Memory B cell (primary cell): ENCODE results near the gene CCT3.

ENCODE experiments used
- ATAC-seq: fragments of 150-1000 bp; cut with Tn5 transposase; 2 replicates; pipeline ENCODE4 v1.10.0; 2021; ENCODE audit warnings: low read depth, mild to moderate bottlenecking, moderate library complexity
- DNase-seq, 2 donors: peaks; one replicate each; pipeline ENCODE4 v3.0.0; 2022; ENCODE audit warnings: low spot score in 2 of 2
- H3K27ac Mint-ChIP-seq: one replicate; pipeline ENCODE4 v1.8.0; 2022; ENCODE audit warnings: mild to moderate bottlenecking, moderate library complexity, mixed read lengths
- H3K27me3 Mint-ChIP-seq: one replicate; pipeline ENCODE4 v1.8.0; 2022; ENCODE audit warnings: mixed read lengths
- H3K36me3 Mint-ChIP-seq: one replicate; pipeline ENCODE4 v1.8.0; 2022; ENCODE audit warnings: mild to moderate bottlenecking, mixed read lengths
- H3K4me1 Mint-ChIP-seq: one replicate; pipeline ENCODE4 v1.8.0; 2022; ENCODE audit warnings: mixed read lengths
- H3K4me3 Mint-ChIP-seq: one replicate; pipeline ENCODE4 v1.8.0; 2022; ENCODE audit warnings: mild to moderate bottlenecking, moderate library complexity, mixed read lengths
- H3K9me3 Mint-ChIP-seq: one replicate; pipeline ENCODE4 v1.8.0; 2022; ENCODE audit warnings: mixed read lengths

CCT3 gene

GRCh38 chr1:156286061-156286460 is 52.0 kb downstream of the CCT3 start:
- Mint-ChIP-seq H3K27ac (no peak overlapping the region), H3K4me1 (peaks cover 22% of the 10 kb centered on the region), H3K9me3 (no peaks in the 10 kb centered on the region), H3K27me3 (no peaks in the 10 kb centered on the region), H3K4me3 (no peak overlapping the region), H3K36me3 (no peaks in the 10 kb centered on the region)
- DNase-seq (no peak), ATAC-seq (no peak)

DNA sequence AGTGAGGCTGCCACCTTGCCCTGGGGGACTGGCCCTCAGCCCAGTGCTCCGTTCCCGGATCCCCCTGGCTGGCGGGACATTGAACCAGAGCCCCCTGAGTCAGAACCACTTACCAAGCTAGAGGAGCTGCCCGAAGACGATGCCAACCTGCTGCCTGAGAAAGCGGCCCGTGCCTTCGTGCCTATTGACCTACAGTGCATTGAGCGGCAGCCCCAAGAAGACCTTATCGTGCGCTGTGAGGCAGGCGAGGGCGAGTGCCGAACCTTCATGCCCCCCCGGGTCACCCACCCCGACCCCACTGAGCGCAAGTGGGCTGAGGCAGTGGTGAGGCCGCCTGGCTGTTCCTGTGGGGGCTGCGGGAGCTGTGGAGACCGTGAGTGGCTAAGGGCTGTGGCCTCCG is 52.7 kb downstream of the CCT3 start:
- H3K27me3 Mint-ChIP-seq = no peaks in the 10 kb centered on the region
- DNase-seq = no peak
- H3K4me3 Mint-ChIP-seq = no peak overlapping the region
- H3K4me1 Mint-ChIP-seq = peaks cover 21% of the 10 kb centered on the region
- ATAC-seq = no peak
- H3K27ac Mint-ChIP-seq = no peak overlapping the region
- no peaks in the 10 kb centered on the region for H3K9me3 Mint-ChIP-seq
- H3K36me3 Mint-ChIP-seq = no peaks in the 10 kb centered on the region

GRCh38 chr1:156284757-156285156 is 53.3 kb downstream of the CCT3 start:
- no peaks in the 10 kb centered on the region for H3K9me3 Mint-ChIP-seq
- no peaks in the 10 kb centered on the region for H3K36me3 Mint-ChIP-seq
- H3K4me1 Mint-ChIP-seq = peaks cover 25% of the 10 kb centered on the region
- no peaks in the 10 kb centered on the region for H3K27me3 Mint-ChIP-seq
- no peak overlapping the region for H3K27ac Mint-ChIP-seq
- ATAC-seq = no peak
- no peak for DNase-seq
- H3K4me3 Mint-ChIP-seq = no peak overlapping the region

- Mint-ChIP-seq H3K4me3 (peak within 1 kb of the TSS; percentile 98), H3K27me3 (no peaks in the 10 kb centered on the region), H3K4me1 (peaks cover 26% of the 10 kb centered on the region), H3K36me3 (no peaks in the 10 kb centered on the region), H3K9me3 (no peaks in the 10 kb centered on the region), H3K27ac (peak within 1 kb of the TSS; percentile 94)
- ATAC-seq (no peak), DNase-seq (no peak)
These were observed 54.0 kb downstream of the CCT3 start, which contains the start of gene TMEM79 for GRCh38 chr1:156284112-156284511. TSS of gene TMEM79 (plus strand) at chr1:156284325. CDS start at chr1:156285227, 902 bp downstream.

DNA sequence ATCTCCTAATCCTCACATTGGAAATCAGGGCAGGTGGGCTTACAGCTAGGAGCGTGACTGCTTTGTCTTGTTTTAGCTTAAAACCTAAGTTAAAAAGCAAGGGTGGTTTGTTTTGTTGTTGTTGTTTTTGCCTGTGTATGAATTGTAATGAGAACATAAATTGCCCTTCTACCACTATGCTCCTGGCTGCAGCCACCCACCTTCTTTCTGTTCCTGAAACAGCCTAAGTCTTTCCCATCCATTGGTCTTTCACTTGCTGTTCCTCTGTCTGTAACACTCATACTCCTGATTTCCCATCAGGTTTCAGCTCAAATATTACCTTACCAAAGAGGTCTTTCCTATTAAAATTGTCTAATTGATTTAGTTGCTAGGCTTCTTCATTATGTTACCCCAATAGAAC is 54.6 kb downstream of the CCT3 start:
- H3K36me3 Mint-ChIP-seq = peaks cover 2% of the 10 kb centered on the region
- H3K9me3 Mint-ChIP-seq = no peaks in the 10 kb centered on the region
- DNase-seq (no peak), ATAC-seq (no peak)
- peak overlapping the region; percentile 94 for H3K27ac Mint-ChIP-seq
- no peaks in the 10 kb centered on the region for H3K27me3 Mint-ChIP-seq
- peak overlapping the region; percentile 98 for H3K4me3 Mint-ChIP-seq
- H3K4me1 Mint-ChIP-seq = peaks cover 26% of the 10 kb centered on the region

GRCh38 chr1:156282479-156283222 is 55.4 kb downstream of the CCT3 start, which contains the start of gene SMG5:
TSS of gene SMG5 (minus strand) at chr1:156282825. CDS start at chr1:156282680, 145 bp downstream.
- ATAC-seq (peak; percentile 90), DNase-seq (peak; percentile 93 to 95)
- Mint-ChIP-seq H3K27ac (peak within 1 kb of the TSS; percentile 94), H3K9me3 (no peaks in the 10 kb centered on the region), H3K4me1 (peaks cover 26% of the 10 kb centered on the region), H3K27me3 (no peaks in the 10 kb centered on the region), H3K4me3 (peak within 1 kb of the TSS; percentile 98), H3K36me3 (peaks cover 9% of the 10 kb centered on the region)

DNA sequence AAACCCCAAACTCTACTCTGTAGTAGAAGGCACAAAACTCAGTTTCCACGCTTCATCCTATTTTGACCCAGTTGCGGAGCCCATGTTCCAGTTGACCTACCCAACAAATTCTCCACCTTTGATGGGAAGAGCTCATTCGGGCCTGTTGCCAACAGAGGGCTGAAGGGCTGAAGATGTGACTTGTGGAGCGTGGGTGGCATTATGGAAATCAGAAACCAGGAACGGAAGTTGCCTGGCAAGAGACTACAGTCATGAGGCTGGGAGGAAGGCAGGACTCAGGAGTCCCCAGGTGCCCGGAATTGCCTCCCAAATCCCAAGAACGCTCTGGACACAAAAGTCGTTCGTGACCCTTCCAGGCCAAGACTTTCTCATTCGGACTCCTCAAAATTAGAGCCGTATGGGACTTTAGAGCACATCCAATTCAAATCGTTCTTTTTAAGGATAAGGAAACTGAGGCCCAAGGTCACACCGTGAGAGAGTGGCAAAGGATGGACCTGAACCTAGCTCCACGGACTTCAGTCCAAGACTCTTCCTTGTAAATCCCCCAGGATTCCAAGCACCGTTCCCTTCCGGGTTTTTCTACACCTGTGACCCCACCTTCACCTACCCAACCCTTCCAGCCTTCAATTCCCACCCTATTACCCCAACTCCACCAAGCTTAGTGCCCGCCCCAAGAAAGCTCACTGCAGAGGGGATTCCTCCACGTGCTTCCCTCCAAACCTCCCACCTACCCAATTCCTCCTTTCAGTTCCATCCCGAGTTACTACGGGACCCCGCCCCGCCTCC is 56.2 kb downstream of the CCT3 start:
- H3K27me3 Mint-ChIP-seq = no peaks in the 10 kb centered on the region
- peaks cover 13% of the 10 kb centered on the region for H3K36me3 Mint-ChIP-seq
- ATAC-seq = no peak
- H3K4me3 Mint-ChIP-seq = peak overlapping the region; percentile 98
- no peaks in the 10 kb centered on the region for H3K9me3 Mint-ChIP-seq
- H3K27ac Mint-ChIP-seq = peak overlapping the region; percentile 94
- DNase-seq = no peak
- H3K4me1 Mint-ChIP-seq = peaks cover 29% of the 10 kb centered on the region

GRCh38 chr1:156281281-156281680 is 56.8 kb downstream of the CCT3 start:
- DNase-seq (no peak), ATAC-seq (peak; percentile 9)
- no peaks in the 10 kb centered on the region for H3K27me3 Mint-ChIP-seq
- peak overlapping the region; percentile 94 for H3K27ac Mint-ChIP-seq
- H3K4me3 Mint-ChIP-seq = peak overlapping the region; percentile 98
- peaks cover 13% of the 10 kb centered on the region for H3K36me3 Mint-ChIP-seq
- H3K4me1 Mint-ChIP-seq = peaks cover 29% of the 10 kb centered on the region
- H3K9me3 Mint-ChIP-seq = no peaks in the 10 kb centered on the region

DNA sequence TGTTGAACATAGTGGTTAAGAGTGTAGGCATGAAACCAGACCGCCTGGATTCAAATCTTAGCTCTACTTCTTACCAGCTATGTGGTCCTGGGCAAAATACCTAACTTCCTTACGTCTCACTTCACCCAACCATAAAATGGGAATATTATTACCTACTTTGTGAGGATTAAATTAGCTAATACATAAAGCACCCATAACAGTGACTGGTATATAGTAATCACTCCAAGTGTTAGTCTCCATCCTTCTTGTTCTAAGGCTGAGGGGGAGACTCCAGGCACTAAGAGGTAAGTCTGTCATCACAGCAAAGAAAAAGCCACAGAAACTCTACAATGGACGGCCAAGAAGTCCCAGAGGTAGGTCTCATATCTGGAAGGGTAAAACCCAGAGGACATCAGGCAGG is 58.3 kb downstream of the CCT3 start:
- no peak overlapping the region for H3K27ac Mint-ChIP-seq

GRCh38 chr1:156276966-156277381 is 61.1 kb downstream of the CCT3 start:
- Mint-ChIP-seq H3K9me3 (no peaks in the 10 kb centered on the region), H3K27me3 (no peaks in the 10 kb centered on the region), H3K4me1 (peaks cover 11% of the 10 kb centered on the region), H3K36me3 (peaks cover 33% of the 10 kb centered on the region), H3K4me3 (no peak overlapping the region), H3K27ac (no peak overlapping the region)
- DNase-seq (no peak), ATAC-seq (no peak)

More for the DNA sequence above, 58.3 kb downstream of the CCT3 start:
- DNase-seq (no peak), ATAC-seq (no peak)
- Mint-ChIP-seq H3K27me3 (no peaks in the 10 kb centered on the region), H3K36me3 (peaks cover 16% of the 10 kb centered on the region), H3K4me3 (no peak overlapping the region), H3K4me1 (peaks cover 29% of the 10 kb centered on the region), H3K9me3 (no peaks in the 10 kb centered on the region)

DNA sequence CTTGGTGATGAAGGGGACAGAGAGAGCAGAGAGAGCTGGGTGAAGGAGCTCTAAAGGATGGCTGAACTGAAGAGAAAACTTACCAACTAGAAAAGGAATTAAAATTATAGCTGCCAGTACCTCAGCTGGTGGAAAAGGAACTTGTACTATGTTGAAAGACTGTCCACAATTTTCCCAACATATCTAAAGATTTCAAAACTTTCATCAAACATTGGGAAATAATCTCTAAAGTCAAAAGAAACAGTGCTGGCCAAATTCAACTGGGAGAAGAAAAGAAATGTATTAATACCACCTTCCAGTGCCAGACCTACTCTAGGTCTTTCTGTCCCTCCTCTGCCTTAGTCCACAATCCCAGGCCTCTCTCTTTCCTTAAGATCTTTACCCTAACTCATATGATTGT is 61.6 kb downstream of the CCT3 start:
- Mint-ChIP-seq H3K4me1 (peaks cover 10% of the 10 kb centered on the region), H3K9me3 (no peaks in the 10 kb centered on the region), H3K4me3 (no peak overlapping the region), H3K27ac (no peak overlapping the region), H3K27me3 (no peaks in the 10 kb centered on the region), H3K36me3 (peaks cover 33% of the 10 kb centered on the region)
- DNase-seq = no peak
- ATAC-seq = no peak

DNA sequence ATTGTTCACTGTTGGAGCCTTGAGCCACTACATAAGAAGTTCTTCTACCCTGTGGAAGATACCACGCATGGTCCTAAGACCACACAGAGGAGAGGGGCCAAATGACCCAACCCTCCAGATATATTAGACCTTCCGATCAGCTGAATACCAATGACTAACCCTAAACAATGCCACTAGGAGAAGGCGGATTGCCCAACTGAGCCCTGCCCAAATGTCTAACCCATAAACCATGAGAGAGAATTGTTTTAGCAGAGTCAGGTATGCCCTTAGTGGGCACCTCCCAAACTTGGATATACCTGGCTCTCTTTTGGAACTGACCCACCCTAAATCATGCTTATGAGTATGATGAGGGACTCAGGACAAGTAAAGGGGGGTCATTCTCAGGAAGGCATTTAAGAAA is 67.8 kb downstream of the CCT3 start:
- H3K27me3 Mint-ChIP-seq = no peaks in the 10 kb centered on the region
- no peak for DNase-seq
- ATAC-seq = no peak
- H3K36me3 Mint-ChIP-seq = peaks cover 53% of the 10 kb centered on the region
- no peak overlapping the region for H3K4me3 Mint-ChIP-seq
- H3K27ac Mint-ChIP-seq = no peak overlapping the region
- H3K9me3 Mint-ChIP-seq = no peaks in the 10 kb centered on the region
- no peaks in the 10 kb centered on the region for H3K4me1 Mint-ChIP-seq

DNA sequence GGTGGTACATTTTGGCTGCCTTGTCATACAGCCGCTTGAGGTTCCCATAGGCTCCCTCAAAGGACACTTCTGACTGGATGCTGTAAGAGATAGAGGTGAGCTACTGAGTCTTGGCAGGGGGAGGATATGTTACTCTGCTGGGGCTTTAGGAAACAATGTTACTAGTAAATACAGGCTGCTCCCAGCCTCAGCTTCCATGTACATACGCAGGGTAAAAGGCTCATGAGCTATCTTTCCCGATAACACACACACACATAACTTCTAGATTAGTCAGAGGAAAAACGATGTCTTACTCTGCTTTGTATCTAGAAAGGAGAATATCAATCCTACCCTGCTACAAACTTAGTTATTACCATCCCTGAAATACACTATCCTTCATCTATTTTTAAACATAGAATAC is 69.8 kb downstream of the CCT3 start:
- Mint-ChIP-seq H3K27ac (no peak overlapping the region), H3K4me3 (no peak overlapping the region), H3K36me3 (peaks cover 51% of the 10 kb centered on the region), H3K9me3 (no peaks in the 10 kb centered on the region), H3K4me1 (no peaks in the 10 kb centered on the region), H3K27me3 (no peaks in the 10 kb centered on the region)
- ATAC-seq = no peak
- DNase-seq = no peak

DNA sequence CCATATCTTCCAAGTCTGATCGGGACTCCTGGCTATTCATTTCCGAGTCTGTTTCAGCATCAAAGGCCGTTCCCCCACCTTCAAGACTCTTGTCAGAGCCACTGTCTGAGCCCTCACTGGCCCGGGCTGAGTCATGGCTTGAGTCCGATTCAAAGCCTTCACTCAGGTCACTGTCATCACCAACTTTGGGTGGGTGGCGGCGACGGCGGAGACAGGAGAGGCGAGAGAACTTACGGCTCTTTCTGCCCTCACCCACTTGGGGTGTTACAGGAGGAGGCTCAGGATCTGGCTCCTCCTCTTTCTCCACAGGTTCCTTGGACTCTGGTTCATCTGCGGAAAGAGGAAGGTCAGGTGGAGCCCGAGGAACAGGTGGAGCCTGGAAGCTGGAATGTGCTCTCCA is 72.0 kb downstream of the CCT3 start:
- ATAC-seq (no peak), DNase-seq (no peak)
- Mint-ChIP-seq H3K9me3 (no peaks in the 10 kb centered on the region), H3K4me3 (no peak overlapping the region), H3K27ac (no peak overlapping the region), H3K27me3 (no peaks in the 10 kb centered on the region), H3K36me3 (peaks cover 54% of the 10 kb centered on the region), H3K4me1 (no peaks in the 10 kb centered on the region)
